Occipital lobe (tissue), 2 donors: ENCODE results near the gene PACS2. TPM values are rescaled to one million over a fixed set of nuclear protein-coding genes. Genes with fewer than 3 reads are reported as not detected.
"Not testable (repeated sequence)": the region's sequence is repeated elsewhere in the genome, so short reads cannot be mapped to it uniquely, and the experiment has no call there.

Experiments used
- DNase-seq: peaks from one replicate; lab custom pipeline; 2025; lab: John Stamatoyannopoulos, UW
- total RNA-seq: library from RNA; depleted of rRNA; stranded (reverse); fragments of >200 nt; gene quantifications from one replicate; pipeline ENCODE4 v1.2.3, GENCODE V29; 2014

The PACS2 gene
- total RNA-seq, 1 donor from 2014 or later: 75.8 TPM

GRCh38 chr14:105313381-105314286 lies 914 bp upstream of the PACS2 start:
- DNase-seq: no peak

- DNase-seq: no peak
Measured at GRCh38 chr14:105315211-105315721, 718 bp downstream of the PACS2 start.

DNA sequence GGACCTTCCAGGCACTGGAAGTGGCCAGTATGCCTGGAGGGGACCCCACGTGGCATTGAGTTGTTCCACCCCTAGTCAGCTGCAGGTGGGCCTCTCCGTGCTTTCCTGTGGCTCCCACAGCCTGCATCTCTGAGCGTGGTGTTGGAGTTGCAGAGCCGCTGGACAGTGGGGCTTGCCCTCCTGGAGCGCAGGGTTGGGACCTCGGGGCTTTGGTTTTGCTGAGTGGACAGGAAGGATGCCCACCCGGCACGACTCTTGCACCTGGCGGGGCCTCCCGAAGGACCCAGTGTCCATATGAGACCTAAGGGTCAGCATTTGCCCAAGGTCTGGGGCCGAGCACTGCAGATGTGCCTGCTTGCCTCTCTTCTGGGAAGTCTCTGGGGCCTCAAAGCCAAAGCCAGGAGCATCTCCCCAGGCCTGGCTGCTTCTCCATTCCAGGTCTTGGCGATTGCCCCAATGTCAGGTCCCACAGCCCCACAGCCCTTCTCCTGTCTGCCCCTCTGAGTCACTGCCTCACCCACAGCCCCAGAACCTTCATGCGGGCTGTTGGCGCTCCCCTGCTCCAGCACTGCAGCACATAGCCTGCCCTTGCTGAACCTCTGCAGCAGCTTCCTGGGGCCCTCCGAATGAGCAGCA lies 1.5 kb downstream of the PACS2 start:
- DNase-seq: no peak

DNA sequence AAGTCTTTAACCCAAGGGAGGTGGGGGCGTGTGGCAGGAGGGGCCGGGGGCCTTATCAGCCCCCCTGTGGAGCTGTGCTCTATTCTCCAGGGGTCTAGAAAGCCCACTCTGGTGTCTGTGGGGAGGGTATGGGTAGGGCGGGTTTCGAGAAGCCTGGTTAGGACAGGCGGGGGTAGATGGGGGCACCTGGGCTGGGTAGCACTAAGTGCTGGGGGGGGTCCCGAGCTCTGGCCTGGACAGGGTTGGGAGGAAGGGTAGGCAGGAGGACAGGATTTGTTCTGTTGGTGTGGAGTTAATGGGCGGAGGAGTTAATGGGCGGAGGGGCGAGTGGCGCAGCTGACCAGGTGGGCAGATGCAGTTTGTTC lies 2.0 kb downstream of the PACS2 start:
- no peak for DNase-seq

GRCh38 chr14:105316968-105317510 lies 2.5 kb downstream of the PACS2 start:
- no peak for DNase-seq

DNA sequence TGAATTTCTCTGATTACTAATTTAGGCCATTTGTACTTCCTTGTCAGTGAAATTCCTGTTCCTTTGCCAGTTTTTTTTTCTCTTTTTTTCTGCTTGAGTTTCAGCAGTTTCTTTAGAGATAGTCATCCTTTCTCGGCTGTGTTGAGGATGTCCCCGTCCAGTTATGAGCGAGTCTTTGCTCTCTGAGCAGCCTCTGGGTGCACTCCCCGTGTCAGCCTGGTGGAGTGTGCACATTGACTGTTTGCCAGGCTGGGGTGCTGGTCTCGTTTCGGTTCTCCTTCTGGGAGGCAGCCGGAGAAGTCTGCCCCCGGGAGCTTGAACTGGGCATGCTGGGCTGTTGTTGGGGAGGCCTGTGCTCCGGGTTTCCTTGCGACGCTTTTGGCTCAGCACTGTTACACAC lies 3.0 kb downstream of the PACS2 start:
- no peak for DNase-seq

DNA sequence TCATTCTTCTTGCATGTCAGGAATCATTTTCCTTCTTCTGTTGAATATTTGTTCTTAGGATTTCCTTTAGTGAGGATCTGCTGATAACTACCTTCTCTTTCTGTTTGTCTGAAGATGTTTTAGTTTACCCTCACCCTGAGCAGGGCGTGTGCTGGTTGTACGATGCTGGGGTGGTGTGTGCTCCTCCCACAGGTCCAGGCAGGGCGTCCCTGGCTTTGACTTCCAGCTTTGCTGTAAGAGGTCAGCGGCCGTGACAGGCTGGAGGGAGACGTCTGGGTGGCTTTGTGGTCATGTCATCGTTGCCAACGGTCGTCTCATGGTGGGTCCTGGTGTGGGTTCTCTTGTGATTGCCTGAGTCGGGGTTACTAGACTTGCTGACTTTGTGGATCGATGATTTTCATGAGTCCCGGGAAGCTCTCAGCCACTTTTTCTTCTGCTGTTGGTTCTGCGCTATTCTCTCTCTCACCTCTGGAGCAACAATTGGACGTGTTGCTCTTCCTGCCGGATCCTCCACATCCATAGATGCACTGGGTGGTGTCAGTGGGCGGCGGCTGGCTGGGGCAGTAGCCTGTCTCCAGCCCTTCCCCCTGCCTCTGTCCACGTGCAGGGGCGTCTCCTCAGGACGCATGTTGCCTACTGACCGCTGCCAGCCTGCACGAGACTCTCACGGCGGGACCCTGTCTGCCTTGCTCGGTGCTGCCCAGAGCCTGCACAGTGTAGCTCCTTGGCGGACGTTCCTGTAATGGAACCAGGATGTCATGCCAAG lies 8.4 kb downstream of the PACS2 start:
- DNase-seq: no peak

DNA sequence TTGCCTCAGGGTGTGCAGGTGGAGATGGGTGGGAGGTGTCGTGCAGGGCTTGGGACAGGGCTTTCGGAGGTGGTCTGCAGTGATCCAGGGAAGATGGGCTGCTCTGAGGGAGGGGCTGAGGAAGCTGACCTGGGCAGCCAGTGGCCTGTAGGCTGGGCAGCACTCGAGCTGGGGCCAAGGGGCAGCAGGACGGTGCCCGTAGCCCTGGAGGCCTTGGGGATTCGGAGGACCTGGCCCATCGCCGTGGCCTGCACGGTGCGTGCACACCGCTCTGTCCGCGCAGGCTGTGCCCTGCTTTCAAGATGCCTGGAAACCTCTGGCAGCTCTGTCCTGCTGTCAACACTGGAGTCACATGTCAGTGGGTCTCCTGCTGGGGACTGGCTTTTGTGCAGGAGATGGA lies 9.1 kb downstream of the PACS2 start:
- DNase-seq: no peak

- DNase-seq: peak; percentile 36
Measured at GRCh38 chr14:105324080-105324778, 9.7 kb downstream of the PACS2 start.

DNA sequence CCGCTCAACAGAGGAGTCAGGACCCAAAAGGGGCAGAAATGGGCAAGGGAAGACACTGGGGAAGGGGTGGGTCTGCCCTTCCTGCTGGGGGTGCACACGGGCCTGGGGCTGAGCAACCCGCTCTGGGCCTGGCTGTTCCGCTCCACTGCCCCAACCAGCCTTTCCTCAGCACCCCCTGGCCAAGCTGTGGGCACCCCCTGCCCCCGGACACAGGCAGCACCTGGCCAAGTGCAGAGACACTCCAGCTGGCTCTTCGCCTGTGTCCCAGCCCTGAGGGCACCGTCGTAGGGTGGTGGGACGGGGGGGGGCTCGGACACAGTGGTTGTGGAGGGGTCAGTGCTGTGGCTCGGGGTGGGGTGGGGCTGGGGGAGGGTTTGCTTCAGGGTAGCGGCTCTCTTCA lies 10.3 kb downstream of the PACS2 start:
- DNase-seq: no peak

DNA sequence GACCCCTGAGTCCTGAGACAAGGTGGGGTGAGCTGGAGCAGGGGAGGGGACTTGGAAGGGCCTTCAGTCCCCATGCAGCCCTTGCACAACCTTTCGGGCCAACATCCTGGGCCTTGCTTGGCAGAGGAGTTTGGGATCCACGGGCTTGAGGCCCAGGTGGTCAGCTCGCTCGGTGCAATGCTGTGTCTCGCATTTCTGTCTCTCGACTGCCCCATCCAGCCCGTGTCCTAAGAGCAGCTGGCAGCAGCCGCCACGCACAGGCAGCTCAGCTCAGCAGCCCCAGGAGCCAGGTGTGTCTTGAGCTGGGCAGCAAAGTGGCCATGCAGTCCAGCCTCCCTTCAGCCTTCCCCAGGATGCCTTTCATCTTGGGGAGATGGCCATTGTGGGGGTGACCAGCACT lies 10.8 kb downstream of the PACS2 start:
- no peak for DNase-seq

DNA sequence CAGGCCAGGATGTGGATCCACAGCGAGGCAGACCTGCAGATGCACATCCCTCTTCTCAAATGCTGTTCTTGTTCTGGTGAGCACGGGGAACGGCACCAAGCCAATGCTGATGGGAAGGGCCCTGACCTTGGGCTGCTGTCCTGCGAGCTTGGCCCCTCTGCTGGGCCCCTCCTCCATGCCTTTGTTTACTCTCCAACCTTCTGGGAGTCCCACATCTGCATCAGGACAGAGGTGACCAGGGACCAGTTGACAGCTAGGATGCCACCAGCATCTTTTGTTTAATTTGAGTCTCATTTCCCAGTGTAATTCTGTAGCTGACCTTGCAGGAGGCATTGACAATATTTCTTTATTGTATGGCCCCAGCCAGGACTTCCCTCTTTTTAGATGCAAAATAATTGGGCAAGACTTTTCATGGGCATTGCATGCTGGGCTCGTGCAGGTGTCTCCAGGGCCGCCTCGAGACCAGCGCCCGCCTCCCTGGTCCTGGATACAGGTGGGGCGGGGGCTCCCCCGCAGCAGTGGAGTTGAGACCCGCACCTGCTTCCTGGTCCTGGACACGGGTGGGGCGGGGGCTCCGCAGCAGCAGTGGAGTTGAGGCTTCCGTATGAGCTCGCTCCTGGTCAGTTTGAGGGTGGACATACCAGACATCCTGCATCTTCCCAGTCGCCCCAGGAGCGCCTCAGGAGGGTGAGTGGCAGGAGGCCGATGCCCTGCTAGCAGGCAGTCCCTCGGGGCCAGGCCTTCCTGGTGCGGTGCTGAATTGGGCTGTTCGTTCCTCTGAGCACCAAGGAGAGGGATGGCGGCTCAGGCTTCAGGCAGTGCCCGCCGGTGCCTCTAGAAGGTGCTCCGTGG lies 11.4 kb downstream of the PACS2 start:
- DNase-seq: no peak

- no peak for DNase-seq
Measured at GRCh38 chr14:105326568-105326867, 12.0 kb downstream of the PACS2 start.

DNA sequence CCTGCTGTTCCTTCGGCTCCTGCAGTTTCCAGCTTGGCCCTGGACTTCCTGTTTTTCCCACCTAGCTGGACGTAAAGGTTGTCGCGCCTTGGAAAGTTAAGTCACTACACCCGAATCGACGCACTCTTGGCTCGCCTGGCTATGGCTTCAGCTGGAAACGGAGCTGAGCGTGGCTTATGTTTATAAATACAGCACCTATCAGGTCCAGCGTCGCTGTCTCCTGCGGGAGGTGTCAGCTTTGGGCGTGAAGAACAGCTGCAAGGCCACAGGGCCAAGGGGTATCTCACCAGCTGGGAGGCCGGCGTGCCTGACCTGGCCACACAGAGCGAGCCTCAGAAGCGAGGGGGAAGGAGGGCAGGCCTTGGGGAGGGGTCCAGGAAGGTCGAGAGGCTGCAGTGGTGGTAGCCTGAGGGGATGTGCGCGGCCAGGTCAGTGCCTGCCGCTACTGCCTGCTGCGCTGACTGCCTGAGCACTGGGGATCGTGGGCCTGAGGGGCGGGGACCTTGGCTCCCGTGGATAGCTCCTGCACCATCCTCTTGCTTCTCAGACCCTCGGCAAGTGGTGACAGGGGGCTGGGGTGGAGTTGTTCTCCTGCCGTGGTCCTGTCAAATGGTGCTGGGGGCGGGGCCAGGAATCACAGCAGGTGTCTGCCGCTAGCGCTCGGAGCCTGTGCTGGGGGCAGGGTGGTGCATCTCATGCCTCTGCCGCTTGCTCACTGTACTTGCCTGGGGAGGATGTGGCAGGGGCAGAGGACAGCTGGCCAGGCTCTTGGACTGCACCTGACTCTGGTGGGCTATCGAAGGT lies 12.5 kb downstream of the PACS2 start:
- no peak for DNase-seq

GRCh38 chr14:105327695-105328045 lies 13.1 kb downstream of the PACS2 start:
- DNase-seq: not testable (repeated sequence)

- no peak for DNase-seq
Measured at GRCh38 chr14:105328070-105328677, 13.6 kb downstream of the PACS2 start.

DNA sequence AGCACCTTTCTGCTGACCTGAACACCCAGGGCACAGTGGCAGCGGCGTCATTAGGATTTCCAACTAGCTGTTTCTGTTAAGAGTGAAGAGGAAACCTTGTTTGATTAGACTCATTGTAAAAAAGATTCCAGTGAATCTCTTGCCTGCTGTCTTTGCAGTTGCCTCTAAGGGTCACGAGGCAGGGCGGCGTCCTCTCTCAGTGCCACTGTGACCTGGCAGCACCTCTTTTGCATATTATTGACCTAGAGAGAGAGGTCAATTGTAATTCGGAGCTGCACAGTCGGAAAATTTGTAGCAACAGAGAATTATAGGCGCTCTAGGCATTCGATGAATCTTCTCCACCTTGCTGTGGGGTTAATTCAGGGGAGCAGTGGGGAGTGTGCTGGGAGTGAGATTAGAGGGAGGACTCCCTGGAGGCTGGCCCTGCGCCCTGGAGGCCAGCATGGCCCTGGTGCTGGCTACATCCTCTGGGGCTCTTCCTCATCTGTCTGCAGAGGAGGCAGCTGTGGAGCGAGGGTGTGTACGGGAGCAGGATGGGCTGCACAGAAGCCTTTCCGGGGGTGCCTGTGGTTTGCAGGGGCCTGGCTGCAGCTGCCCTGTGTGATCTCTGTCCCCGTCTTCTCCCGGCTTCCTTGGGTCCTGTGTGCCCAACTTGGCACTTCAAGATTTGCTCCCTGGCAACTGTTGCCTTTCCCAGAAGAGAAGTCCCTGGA lies 14.3 kb downstream of the PACS2 start:
- DNase-seq: no peak

- DNase-seq: no peak
Measured at GRCh38 chr14:105329411-105330150, 15.0 kb downstream of the PACS2 start.
